ENCODE measurements around the gene PLOD2. TPM values are rescaled to one million over a fixed set of nuclear protein-coding genes. Genes with fewer than 3 reads are reported as not detected.
A peak's percentile ranks its signal among the peaks of the same experiment; 100 is the strongest.

The PLOD2 gene
- total RNA-seq, 4 donors from 2014 or later = 17.2 to 27.6 (median 19.5) TPM

DNA sequence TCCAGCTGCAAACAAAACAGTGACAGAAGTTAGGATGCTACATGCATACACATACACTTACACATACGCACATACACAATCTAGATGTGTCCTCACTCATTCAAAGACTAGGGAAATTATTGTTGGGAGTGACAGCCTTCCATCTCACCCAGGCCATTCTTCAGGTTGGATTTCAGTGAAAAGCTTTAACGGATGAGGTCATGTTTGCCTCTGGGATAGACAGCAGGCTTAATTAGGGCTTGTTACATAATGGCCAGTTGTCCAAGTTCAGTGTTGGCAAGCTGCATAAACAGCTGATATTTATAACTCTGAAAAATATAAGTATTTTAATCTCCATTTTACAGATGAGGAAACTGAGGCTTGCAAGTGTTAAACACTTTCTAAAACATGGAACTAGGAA, 35.8 kb upstream of the PLOD2 start:
- Histone ChIP-seq H3K9me3 (no peaks in the 10 kb centered on the region), H3K27me3 (no peaks in the 10 kb centered on the region), H3K27ac (no peak overlapping the region), H3K4me3 (no peak overlapping the region), H3K36me3 (peaks cover 0 to 47% (median 0%) of the 10 kb centered on the region in 3 donors), H3K4me1 (peaks cover 0 to 4% (median 0%) of the 10 kb centered on the region in 4 donors)
- 76 to 79% methylated on average over 2 of the region's 2 CpGs for WGBS, 2 donors
- DNase-seq (ENCODE audit: low spot score in 2 of 2) = no peak
- TF ChIP-seq EP300 (IDR thresholded peaks at IDR 0.05) (no peak), POLR2A (IDR thresholded peaks at IDR 0.05) (no peak), CTCF (IDR thresholded peaks at IDR 0.05) (no peak)

GRCh38 chr3:146195605-146196004, 34.6 kb upstream of the PLOD2 start:
- no peak for DNase-seq (ENCODE audit: low spot score in 2 of 2)
- Histone ChIP-seq H3K36me3 (peaks cover 0 to 44% (median 0%) of the 10 kb centered on the region in 3 donors), H3K27ac (no peak overlapping the region), H3K27me3 (no peaks in the 10 kb centered on the region), H3K9me3 (no peaks in the 10 kb centered on the region), H3K4me1 (peaks cover 0 to 4% (median 0%) of the 10 kb centered on the region in 4 donors), H3K4me3 (no peak overlapping the region)
- TF ChIP-seq CTCF (IDR thresholded peaks at IDR 0.05) (no peak), POLR2A (IDR thresholded peaks at IDR 0.05) (no peak), EP300 (IDR thresholded peaks at IDR 0.05) (no peak)
- WGBS, 2 donors = 51 to 52% methylated on average over 4 of the region's 4 CpGs

DNA sequence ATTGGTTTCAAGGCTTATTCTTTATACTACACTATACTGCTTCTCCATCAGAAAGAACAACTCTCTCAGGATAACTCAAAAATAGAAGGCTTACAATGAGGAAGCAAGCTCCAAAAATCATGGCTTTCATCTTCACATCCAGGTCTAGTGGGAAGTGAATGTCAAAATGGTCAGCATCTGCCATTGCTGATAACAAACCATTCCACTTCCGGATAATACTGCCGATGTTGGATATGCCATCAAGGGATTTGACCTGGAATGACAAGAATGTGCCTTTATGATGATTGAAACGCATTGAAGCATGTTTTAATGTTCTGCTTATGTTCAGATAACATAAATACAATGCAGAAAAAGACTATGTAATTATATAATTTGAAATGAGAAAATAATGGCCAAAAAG, 34.0 kb upstream of the PLOD2 start:
- Histone ChIP-seq H3K27ac (no peak overlapping the region), H3K36me3 (peaks cover 0 to 50% (median 0%) of the 10 kb centered on the region in 3 donors), H3K27me3 (no peaks in the 10 kb centered on the region), H3K4me3 (no peak overlapping the region), H3K9me3 (no peaks in the 10 kb centered on the region), H3K4me1 (peaks cover 0 to 8% (median 0%) of the 10 kb centered on the region in 4 donors)
- WGBS, 2 donors = 40 to 49% methylated on average over 3 of the region's 3 CpGs
- TF ChIP-seq POLR2A (IDR thresholded peaks at IDR 0.05) = no peak
- TF ChIP-seq EP300 (IDR thresholded peaks at IDR 0.05) = no peak
- no peak for TF ChIP-seq CTCF (IDR thresholded peaks at IDR 0.05)
- DNase-seq (ENCODE audit: low spot score in 2 of 2) = no peak

DNA sequence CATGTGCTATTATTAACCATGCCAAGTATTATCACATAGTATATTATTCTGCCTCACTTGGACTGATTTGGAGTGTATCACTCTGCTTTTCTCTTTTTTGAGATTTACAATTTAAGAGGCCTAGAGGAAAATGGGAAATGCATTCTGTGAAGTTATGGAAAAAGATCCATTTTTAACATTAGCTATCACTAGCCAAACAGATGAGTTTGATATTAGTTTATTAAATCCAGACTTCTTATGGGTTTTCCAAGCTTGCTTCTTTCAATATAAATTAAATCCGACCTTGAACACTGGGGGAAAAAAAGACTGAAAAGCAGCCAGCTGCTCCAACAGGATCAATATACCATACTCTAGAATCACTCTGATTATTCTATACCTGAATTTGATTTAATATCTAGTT, 30.1 kb upstream of the PLOD2 start:
- Histone ChIP-seq H3K27me3 (no peaks in the 10 kb centered on the region), H3K9me3 (no peaks in the 10 kb centered on the region), H3K4me1 (peaks cover 0 to 11% (median 0%) of the 10 kb centered on the region in 4 donors), H3K4me3 (no peak overlapping the region), H3K27ac (no peak overlapping the region), H3K36me3 (peaks cover 0 to 51% (median 0%) of the 10 kb centered on the region in 3 donors)
- no peak for TF ChIP-seq EP300 (IDR thresholded peaks at IDR 0.05)
- TF ChIP-seq CTCF (IDR thresholded peaks at IDR 0.05) = no peak
- no peak for TF ChIP-seq POLR2A (IDR thresholded peaks at IDR 0.05)
- DNase-seq (ENCODE audit: low spot score in 2 of 2) = no peak
- 84 to 86% methylated on average over 1 of the region's 1 CpG for WGBS, 2 donors

DNA sequence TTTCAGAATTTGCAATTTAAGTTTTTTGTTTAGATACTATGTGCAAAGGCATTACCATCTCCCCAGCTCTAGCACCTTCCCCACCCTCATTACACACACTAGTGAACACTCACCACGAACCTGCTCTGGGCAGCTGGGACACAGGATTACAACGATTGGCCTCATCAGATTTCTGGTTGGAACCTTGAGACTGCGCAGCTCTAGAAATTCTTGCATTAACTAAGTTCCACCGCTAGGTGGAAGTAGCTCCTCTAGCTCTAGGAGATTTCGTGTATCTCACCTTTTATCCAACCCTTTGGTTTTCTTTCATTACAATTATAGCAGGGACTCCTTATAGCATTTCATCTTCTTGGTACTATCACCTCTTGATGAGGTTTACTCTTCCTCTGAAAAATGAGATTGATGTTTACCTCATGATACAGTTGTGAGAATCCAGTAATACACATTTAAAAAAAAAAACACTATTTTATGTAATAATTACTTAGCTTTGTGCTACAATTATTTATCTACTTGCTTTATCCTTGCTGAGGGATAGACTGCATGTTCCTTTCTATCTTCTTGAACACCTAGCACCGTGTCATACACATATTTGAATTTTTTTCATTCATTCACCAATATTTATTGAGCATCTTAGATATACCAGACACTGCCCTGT, 28.7 kb upstream of the PLOD2 start:
- no peak for DNase-seq (ENCODE audit: low spot score in 2 of 2)
- TF ChIP-seq EP300 (IDR thresholded peaks at IDR 0.05) = peak in 1 of 2 donors; percentile 12
- peak; percentile 57 to 76 (median 70) for TF ChIP-seq CTCF (IDR thresholded peaks at IDR 0.05)
- TF ChIP-seq POLR2A (IDR thresholded peaks at IDR 0.05) = no peak
- no peak overlapping the region for H3K4me3 ChIP-seq
- H3K4me1 ChIP-seq = peaks cover 0 to 11% (median 0%) of the 10 kb centered on the region in 4 donors
- peaks cover 0 to 47% (median 0%) of the 10 kb centered on the region in 3 donors for H3K36me3 ChIP-seq
- H3K27ac ChIP-seq = no peak overlapping the region
- no peaks in the 10 kb centered on the region for H3K9me3 ChIP-seq
- 10% methylated on average over 6 of the region's 6 CpGs for WGBS, 2 donors
- H3K27me3 ChIP-seq = no peaks in the 10 kb centered on the region

Data from tibial nerve (tissue), 4 donors.